Measurements from ENCODE around the gene NTHL1.

Gene NTHL1

GRCh38 chr16:2007081-2007836 is 40.4 kb downstream of the NTHL1 start:
- no peak for DNase-seq

- no peak for DNase-seq
These were observed 41.3 kb downstream of the NTHL1 start for GRCh38 chr16:2006317-2006716.

GRCh38 chr16:2005646-2006045 is 42.0 kb downstream of the NTHL1 start:
- no peak for DNase-seq

DNA sequence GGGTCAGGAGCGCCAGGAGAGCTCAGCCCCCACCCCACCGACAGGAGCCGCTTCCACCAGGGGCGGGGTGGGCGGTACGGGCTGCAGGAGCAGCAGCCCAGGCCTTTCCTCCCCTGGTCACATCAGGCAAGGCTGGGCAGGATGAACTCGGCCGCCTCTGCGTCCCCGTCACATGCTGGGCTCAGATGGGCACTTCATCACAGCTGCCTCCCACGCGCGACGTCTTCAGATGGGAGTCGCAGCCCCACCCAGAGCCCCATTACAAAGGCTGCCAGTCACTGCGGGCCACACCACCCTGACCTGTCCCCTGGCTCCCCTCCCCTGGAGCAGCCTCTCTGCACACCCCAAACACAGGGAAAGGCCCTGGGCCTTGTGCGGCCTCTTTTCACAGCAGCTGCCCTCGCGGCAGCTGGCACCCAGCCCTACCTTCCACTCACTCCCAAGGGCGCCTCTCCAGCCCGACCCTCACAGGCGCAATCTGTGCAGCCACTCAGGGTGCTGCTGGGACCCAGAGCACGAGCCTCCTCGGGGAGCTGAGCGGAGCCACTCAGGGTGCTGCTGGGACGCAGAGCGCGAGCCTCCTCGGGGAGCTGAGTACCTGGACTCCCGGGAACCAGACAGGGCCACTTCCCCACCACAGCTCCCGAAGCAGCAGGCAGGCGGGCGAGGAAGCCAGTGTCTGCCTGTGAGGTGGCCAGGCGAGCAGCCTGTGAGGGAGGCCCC is 42.7 kb downstream of the NTHL1 start:
- DNase-seq, result no peak

DNA sequence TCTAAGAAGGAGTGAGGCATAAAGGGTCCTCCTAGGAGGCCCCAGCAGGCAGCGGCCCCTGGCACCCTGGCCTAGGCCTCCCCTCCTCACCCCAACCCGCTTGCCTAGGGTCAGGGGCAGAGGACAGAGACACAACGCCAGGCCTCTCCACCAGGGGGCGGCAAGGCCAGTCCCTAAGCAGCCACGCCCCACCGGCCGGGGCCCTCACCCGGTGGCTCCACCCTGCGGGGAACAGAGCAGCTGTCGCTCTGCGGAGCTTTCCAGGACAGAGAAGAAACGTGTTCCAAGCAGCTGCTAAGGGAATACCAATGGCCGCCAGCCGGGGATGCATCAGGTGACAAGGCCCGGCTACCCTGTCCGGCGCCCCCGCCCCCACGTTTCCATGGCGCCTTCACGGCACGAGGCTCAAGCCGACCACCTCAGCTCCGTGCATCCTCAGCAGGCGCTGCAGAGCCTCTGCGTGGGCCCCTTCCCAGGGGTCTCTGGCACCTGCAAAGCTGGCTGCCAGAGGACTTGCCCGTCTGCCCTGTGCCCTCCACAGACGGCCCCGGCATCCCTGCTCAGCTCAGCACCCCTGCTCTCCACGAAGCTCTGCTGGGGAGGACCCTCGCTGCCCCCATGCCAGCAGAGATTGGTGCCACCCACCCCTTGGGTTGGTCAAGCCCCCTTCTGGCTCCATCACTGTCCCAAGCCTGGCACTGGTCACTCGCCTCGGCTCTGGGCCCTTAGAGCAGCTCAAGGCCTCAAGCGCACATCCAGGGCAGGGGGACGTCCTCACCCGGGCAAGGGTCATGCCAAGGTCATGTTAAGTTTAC is 43.6 kb downstream of the NTHL1 start:
- peak; percentile 59 for DNase-seq

GRCh38 chr16:2003231-2003826 is 44.3 kb downstream of the NTHL1 start:
- DNase-seq, result no peak

- no peak for DNase-seq
These were observed 45.0 kb downstream of the NTHL1 start for GRCh38 chr16:2002406-2003230.

GRCh38 chr16:2001456-2002355 is 45.9 kb downstream of the NTHL1 start:
- DNase-seq, result no peak

DNA sequence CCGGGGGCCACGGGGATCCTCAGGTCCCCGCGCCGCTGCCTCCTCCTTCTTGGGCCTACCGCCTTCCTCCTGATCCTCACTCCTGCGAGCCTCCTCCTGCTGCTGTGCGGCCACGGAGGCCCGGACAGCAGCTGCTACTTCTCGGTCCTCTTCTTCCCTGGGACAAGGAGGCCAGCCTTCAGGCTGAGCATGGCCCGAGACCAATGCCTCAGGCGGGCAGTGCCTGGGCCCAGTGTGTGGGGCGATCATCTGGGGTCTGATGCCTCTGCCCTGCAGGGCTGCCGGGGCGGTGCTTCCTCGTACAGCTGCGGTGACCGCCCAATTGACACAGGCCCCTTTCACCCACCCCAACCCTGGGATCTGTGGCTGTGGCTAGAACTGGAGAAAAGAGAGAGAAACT is 46.6 kb downstream of the NTHL1 start:
- DNase-seq, result no peak

GRCh38 chr16:1999866-2000514 is 47.6 kb downstream of the NTHL1 start:
- DNase-seq, result no peak

- no peak for DNase-seq
These were observed 48.5 kb downstream of the NTHL1 start for GRCh38 chr16:1998852-1999801.

DNA sequence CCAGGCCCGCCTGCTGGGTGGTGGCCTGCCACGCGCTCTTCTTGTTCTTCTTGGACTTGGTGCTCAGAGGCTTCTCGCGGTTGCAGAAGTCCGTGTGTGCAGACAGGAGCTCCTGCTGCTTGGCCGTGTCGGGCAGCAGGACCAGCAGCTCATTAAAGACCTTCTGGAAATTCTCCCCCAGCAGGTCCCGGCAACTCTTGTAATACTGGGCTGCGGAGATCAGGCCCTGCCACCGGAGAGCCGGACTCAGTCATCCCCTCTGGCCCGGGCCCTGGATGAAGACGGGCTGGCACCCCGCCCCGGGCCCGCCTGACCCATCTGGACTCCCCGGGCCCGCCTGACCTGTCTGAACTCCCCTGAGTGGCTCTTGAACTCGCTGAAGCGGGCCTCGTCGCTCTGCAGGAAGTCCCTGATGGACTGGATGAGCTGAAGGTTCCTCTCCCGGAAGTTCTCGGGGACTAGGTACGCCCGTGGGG is 49.2 kb downstream of the NTHL1 start:
- DNase-seq, result no peak

- no peak for DNase-seq
These were observed 49.9 kb downstream of the NTHL1 start for GRCh38 chr16:1997494-1998359.

DNA sequence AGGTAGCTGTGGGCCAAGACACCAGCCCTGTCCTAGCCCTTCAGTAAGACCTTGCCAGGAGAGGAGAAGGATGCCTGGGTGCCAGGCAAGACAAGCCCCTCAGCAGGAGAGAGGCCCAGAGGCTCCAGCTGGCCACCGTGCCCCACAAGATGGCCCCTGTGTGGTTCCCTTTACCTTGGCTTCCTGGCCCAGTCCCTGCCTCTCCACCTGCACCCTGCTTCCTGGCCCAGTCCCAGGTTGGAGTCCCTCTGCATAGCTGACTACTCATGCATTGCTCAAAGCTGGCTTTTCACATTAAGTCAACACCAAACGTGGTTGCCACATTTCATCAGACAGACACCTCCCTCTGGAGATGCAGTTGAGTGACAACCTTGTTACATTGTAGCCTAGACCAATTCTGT is 53.9 kb downstream of the NTHL1 start:
- no peak for DNase-seq

DNA sequence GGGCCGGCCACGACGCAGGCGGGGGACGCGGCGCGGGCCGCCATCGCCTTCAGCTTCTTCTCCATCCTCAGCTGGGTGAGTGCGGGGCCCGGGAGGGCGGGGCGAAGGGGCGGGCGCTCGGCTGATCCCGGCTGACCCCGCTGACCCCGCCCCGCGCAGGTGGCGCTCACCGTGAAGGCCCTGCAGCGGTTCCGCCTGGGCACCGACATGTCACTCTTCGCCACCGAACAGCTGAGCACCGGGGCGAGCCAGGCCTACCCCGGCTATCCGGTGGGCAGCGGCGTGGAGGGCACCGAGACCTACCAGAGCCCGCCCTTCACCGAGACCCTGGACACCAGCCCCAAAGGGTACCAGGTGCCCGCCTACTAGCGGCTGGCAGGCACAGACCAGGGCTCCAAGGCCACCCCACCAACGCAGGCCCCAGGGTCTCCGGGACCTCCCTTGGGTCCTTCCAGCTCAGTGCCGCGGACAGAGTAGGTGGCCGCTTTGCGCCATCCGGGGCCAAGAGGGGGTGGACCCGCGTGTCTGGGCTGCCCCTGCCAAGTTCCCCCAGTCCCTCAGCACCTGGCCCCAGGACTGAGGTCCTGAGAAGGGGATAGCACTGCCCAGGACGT is 54.8 kb downstream of the NTHL1 start:
- DNase-seq, result no peak

DNA sequence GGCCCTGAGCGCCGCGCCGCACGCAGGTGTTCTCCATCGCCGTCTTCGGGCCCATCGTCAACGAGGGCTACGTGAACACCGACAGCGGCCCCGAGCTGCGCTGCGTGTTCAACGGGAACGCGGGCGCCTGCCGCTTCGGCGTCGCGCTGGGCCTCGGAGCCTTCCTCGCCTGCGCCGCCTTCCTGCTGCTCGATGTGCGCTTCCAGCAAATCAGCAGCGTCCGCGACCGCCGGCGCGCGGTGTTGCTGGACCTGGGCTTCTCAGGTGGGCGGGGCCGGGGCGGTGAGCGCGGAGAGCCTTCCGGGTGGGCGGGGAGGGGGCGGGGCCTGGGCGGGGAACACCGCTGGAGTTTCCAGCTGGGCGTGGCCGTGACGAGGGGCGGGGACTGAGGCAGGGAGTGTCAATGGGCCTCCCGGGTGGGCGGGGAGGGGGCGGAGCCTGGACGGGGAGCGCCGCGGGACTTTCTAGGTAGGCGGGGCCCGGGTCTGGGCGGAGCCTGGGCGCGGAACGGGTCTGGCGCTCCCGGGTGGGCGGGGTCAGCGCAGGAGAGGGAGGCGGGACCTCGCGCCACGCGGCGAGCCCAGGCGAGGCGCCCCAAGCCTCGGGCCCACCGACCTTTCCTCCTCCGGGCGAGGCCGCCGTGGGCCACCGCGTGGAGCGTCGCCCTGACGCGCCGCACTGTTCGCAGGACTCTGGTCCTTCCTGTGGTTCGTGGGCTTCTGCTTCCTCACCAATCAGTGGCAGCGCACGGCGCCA is 55.5 kb downstream of the NTHL1 start:
- DNase-seq, result peak; percentile 78

- no peak for DNase-seq
These were observed 56.1 kb downstream of the NTHL1 start for GRCh38 chr16:1991588-1991947.
